GM23338 (cell line): Measurements from ENCODE around the gene CCDC178. TPM values are rescaled to one million over a fixed set of nuclear protein-coding genes. Genes with fewer than 3 reads are reported as not detected.

ENCODE experiments used
- ATAC-seq: fragments of 200-7000 bp; cut with Tn5 transposase; 3 replicates; pipeline ENCODE4 v1.9.1; 2020
- DNase-seq: peaks from one replicate; pipeline ENCODE4 v3.0.0-alpha.2; 2015; ENCODE audit warnings: low spot score
- H2AFZ ChIP-seq: fragments of 200-600 bp; sonication (generic); 2 replicates; pipeline ENCODE4 v1.8.0; 2016; ENCODE audit warnings: antibody characterized with exemption, mild to moderate bottlenecking, moderate library complexity
- H3F3A ChIP-seq: fragments of 200-600 bp; sonication (generic); replicated peaks from 2 replicates; pipeline ENCODE4 v1.8.0; 2017; ENCODE audit warnings: antibody characterized with exemption, mixed run types, low read depth
- H3K27ac ChIP-seq: fragments of 200-600 bp; sonication (generic); 2 replicates; pipeline ENCODE4 v1.6.1; 2016; ENCODE audit warnings: low read depth
- H3K27me3 ChIP-seq: fragments of 200-600 bp; sonication (generic); 2 replicates; pipeline ENCODE4 v1.8.0; 2016; ENCODE audit warnings: mild to moderate bottlenecking, mixed run types, moderate library complexity; ENCODE audit not compliant: insufficient read depth
- H3K36me3 ChIP-seq: fragments of 200-600 bp; sonication (generic); 2 replicates; pipeline ENCODE4 v1.8.0; 2016; ENCODE audit warnings: mild to moderate bottlenecking; ENCODE audit not compliant: insufficient read depth
- H3K4me1 ChIP-seq: fragments of 200-600 bp; sonication (generic); 2 replicates; pipeline ENCODE4 v1.8.0; 2016; ENCODE audit warnings: mild to moderate bottlenecking, moderate library complexity; ENCODE audit not compliant: insufficient read depth
- H3K4me2 ChIP-seq: fragments of 200-600 bp; sonication (generic); 2 replicates; pipeline ENCODE4 v1.7.1; 2017; ENCODE audit warnings: mixed run types
- H3K4me3 ChIP-seq: fragments of 200-600 bp; sonication (generic); 2 replicates; pipeline ENCODE4 v1.6.1; 2016; ENCODE audit warnings: mixed run types
- H3K79me2 ChIP-seq: fragments of 200-600 bp; sonication (generic); replicated peaks from 2 replicates; pipeline ENCODE4 v1.8.0; 2017; ENCODE audit warnings: mild to moderate bottlenecking; ENCODE audit not compliant: insufficient read depth
- H3K9me2 ChIP-seq: fragments of 200-600 bp; sonication (generic); 2 replicates; pipeline ENCODE4 v1.8.0; 2017; ENCODE audit not compliant: insufficient read depth
- H4K20me1 ChIP-seq: fragments of 200-600 bp; sonication (generic); replicated peaks from 2 replicates; pipeline ENCODE4 v1.8.0; 2017; ENCODE audit warnings: mild to moderate bottlenecking; ENCODE audit not compliant: insufficient read depth
- H3K27ac Mint-ChIP-seq: 2 replicates; pipeline ENCODE4 v1.8.0; 2020; ENCODE audit warnings: inconsistent platforms, mild to moderate bottlenecking, moderate library complexity, mixed read lengths
- H3K27me3 Mint-ChIP-seq: 3 replicates; pipeline ENCODE4 v1.8.0; 2022; ENCODE audit warnings: low read depth, mild to moderate bottlenecking, moderate library complexity, mixed read lengths, inconsistent platforms; ENCODE audit not compliant: insufficient read depth, poor library complexity
- H3K36me3 Mint-ChIP-seq: 3 replicates; pipeline ENCODE4 v1.8.0; 2021; ENCODE audit warnings: low read depth, mild to moderate bottlenecking, inconsistent platforms, moderate library complexity, mixed read lengths
- H3K4me1 Mint-ChIP-seq: 3 replicates; pipeline ENCODE4 v1.8.0; 2020; ENCODE audit warnings: mild to moderate bottlenecking, inconsistent platforms, mixed read lengths
- H3K4me3 Mint-ChIP-seq: 3 replicates; pipeline ENCODE4 v1.8.0; 2021; ENCODE audit warnings: moderate library complexity, mild to moderate bottlenecking, inconsistent platforms, mixed read lengths
- H3K9me3 Mint-ChIP-seq: 3 replicates; pipeline ENCODE4 v1.8.0; 2020; ENCODE audit warnings: moderate library complexity, mild to moderate bottlenecking, inconsistent platforms, mixed read lengths
- JUNB ChIP-seq: IDR thresholded peaks from one replicate; pipeline ENCODE4 v1.6.1; 2016; ENCODE audit warnings: antibody characterized with exemption; ENCODE audit not compliant: unreplicated experiment
- NANOG ChIP-seq: IDR thresholded peaks from 2 replicates; pipeline ENCODE4 v1.6.1; 2016; ENCODE audit warnings: antibody characterized with exemption, borderline replicate concordance
- POLR2AphosphoS5 ChIP-seq: IDR thresholded peaks from 2 replicates; pipeline ENCODE4 v1.6.1; 2016; ENCODE audit warnings: antibody characterized with exemption, low read depth
- ZNF114 ChIP-seq: fragments of 250-450 bp; sonication (Bioruptor Pico); IDR thresholded peaks from 2 replicates; pipeline ENCODE4 v1.5.0; 2020; ENCODE audit warnings: mild to moderate bottlenecking, moderate library complexity
- polyA plus RNA-seq: library from polyadenylated mRNA; unstranded; fragments of >200 nt; fragmentation: Nextera tagmentation; extraction: Ambion mirVana; gene quantifications from 2 replicates; pipeline ENCODE4 v1.2.1, GENCODE V29; 2016
- total RNA-seq: library from RNA; depleted of rRNA; stranded (reverse); fragments of >200 nt; shearing (Covaris generic); gene quantifications from 2 replicates; pipeline ENCODE4 v1.2.3, GENCODE V29; 2014
- TF ChIP-seq, protein P1 (sequence below): IDR thresholded peaks from 2 replicates; pipeline ENCODE4 v1.6.1; 2016; ENCODE audit warnings: antibody characterized with exemption
- TF ChIP-seq, protein P2 (sequence below), 2 experiments: fragments of 200-600 bp in 1 of 2; sonication (generic) in 1 of 2; conservative IDR thresholded peaks; 2 replicates each; pipeline versions ENCODE4 v1.5.1 to v1.6.1; 2016 to 2017; ENCODE audit warnings: antibody characterized with exemption in 2 of 2, low read depth in 2 of 2, mild to moderate bottlenecking in 2 of 2, moderate library complexity in 1 of 2
- TF ChIP-seq, protein P3 (sequence below): fragments of 250-450 bp; sonication (Bioruptor Pico); IDR thresholded peaks from 2 replicates; pipeline ENCODE4 v1.5.0; 2020; ENCODE audit warnings: mild to moderate bottlenecking, moderate library complexity

CCDC178 gene
- total and polyA plus RNA-seq, 2 experiments from 2014 or later, result 0.17 to 0.24 TPM

DNA sequence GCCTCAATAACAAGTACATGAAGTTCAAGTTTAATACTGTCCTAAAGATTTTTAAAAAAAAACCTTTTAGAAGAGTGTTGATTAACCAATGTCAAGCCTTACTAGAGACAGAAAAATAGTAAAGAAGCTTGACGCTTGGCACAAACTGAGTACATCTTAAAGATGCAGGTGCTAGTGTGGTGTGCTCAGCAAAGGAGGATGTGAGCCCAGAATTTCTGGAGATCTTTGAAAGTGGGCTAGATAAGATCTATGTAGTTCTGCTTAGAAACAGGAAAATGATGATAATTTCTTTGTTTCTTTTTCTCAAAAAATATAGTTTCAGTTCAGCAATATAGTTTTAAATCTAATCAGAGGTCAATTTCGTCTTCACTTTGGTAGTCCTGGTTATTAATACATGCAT is 549.4 kb downstream of the CCDC178 start (continued):
- TF ChIP-seq, protein P1, sequence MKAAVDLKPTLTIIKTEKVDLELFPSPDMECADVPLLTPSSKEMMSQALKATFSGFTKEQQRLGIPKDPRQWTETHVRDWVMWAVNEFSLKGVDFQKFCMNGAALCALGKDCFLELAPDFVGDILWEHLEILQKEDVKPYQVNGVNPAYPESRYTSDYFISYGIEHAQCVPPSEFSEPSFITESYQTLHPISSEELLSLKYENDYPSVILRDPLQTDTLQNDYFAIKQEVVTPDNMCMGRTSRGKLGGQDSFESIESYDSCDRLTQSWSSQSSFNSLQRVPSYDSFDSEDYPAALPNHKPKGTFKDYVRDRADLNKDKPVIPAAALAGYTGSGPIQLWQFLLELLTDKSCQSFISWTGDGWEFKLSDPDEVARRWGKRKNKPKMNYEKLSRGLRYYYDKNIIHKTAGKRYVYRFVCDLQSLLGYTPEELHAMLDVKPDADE, result no peak
- TF ChIP-seq ZNF114 (CRISPR knock-in tag), result no peak

DNA sequence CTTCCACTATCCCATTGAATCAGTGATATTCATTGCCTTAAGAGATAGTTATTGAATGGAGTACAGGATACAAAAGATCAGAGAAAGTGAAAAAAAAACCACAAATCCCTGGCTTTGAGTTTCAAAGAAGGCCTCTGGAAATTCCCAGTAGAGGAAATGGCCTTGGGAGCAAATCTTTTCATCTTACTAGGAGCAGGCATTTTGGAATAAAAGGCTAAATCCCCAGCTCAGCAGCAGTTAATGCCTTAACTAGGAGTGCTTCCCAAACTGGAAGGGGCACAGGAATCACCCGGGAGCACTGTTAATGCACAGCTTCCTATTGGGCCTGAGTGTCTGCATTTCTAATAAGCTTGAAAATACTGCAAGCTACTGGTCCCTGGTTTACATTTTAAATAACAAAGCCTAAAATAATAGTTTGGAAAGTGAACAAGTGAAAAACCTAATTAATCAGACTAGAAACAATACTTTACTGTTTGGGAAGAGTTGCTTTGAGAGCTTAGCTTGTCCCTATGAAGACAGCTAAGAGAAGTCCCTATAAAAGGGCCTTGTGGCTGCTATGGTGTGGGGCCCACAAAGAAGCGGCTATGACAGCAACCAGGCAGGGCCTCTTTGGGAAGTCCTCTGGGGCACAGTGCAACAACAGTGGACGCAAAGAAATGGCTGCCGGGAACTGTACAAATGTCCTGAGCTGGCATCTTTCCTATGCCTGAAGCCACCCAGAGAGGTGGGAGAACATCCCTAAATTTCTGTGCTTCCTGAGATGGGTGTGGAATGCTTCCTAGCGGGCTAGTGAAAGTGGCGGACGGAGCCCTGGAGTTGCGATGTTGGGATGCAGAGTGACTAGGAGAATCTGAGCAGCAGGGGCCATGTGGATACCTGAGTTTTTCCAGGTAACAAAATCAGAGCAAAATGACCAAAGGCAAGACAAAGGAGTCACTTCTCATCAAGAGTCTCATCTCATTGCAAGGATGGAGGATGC is 550.6 kb downstream of the CCDC178 start:
- Histone ChIP-seq H3K79me2 (no peaks in the 10 kb centered on the region), H2AFZ (peak overlapping the region; percentile 75), H3F3A (peaks cover 4% of the 10 kb centered on the region; the same call in 1 of the 2 replicates), H3K27ac (peak overlapping the region; percentile 82), H4K20me1 (no peaks in the 10 kb centered on the region), H3K4me1 (peaks cover 39% of the 10 kb centered on the region), H3K9me2 (0 out of 2 replicates have a peak, but pooled peaks cover 4% of the 10 kb centered on the region), H3K4me2 (peak overlapping the region; percentile 54), H3K27me3 (no peaks in the 10 kb centered on the region), H3K36me3 (no peaks in the 10 kb centered on the region), H3K4me3 (no peak overlapping the region)
- peaks cover 2% of the 10 kb centered on the region for H3K27me3 Mint-ChIP-seq
- H3K4me3 Mint-ChIP-seq, result no peak overlapping the region
- H3K36me3 Mint-ChIP-seq, result no peaks in the 10 kb centered on the region
- DNase-seq, result peak; percentile 51
- H3K9me3 Mint-ChIP-seq, result no peaks in the 10 kb centered on the region; the same call in 1 of the 3 replicates
- TF ChIP-seq NANOG, result 0 out of 2 replicates have a peak, but pooled peaks have one; percentile 46
- TF ChIP-seq POLR2AphosphoS5, result no peak
- H3K4me1 Mint-ChIP-seq, result peaks cover 46% of the 10 kb centered on the region
- peak; percentile 79 for ATAC-seq
- peak overlapping the region; percentile 56 for H3K27ac Mint-ChIP-seq

DNA sequence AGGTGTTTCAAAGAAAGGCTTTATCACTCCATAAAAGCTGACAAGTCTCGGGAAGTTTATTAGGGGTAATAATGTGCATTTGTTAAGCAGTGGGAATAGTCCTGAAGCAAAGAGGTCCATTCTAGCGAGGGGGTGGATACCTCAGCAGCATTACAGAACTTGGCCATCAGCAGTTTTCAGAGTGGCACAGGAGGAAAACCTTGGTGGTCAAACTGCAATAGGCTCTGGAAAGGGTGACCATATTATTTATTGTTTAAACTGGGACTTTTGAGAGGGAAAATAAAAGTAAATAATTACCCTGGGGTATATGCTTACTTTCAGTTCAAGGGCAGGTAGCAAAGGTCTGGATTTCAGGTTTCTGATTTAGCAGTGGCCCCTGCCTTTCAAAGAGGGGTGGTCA is 552.2 kb downstream of the CCDC178 start:
- H3F3A ChIP-seq, result peaks cover 4% of the 10 kb centered on the region; the same call in 1 of the 2 replicates
- H3K27me3 ChIP-seq, result no peaks in the 10 kb centered on the region
- H3K4me3 Mint-ChIP-seq, result no peak overlapping the region
- H3K27ac Mint-ChIP-seq, result no peak overlapping the region
- no peaks in the 10 kb centered on the region for H3K9me3 Mint-ChIP-seq
- H2AFZ ChIP-seq, result no peak overlapping the region
- no peaks in the 10 kb centered on the region for H3K79me2 ChIP-seq
- H3K36me3 Mint-ChIP-seq, result no peaks in the 10 kb centered on the region
- no peaks in the 10 kb centered on the region for H4K20me1 ChIP-seq
- no peak overlapping the region for H3K4me3 ChIP-seq
- H3K4me2 ChIP-seq, result peak overlapping the region; percentile 52; the same call in 1 of the 2 replicates
- H3K36me3 ChIP-seq, result no peaks in the 10 kb centered on the region
- H3K9me2 ChIP-seq, result no peaks in the 10 kb centered on the region
- peaks cover 2% of the 10 kb centered on the region for H3K27me3 Mint-ChIP-seq
- DNase-seq (no peak), ATAC-seq (no peak)
- peaks cover 46% of the 10 kb centered on the region for H3K4me1 Mint-ChIP-seq
- H3K27ac ChIP-seq, result no peak overlapping the region
- peaks cover 39% of the 10 kb centered on the region for H3K4me1 ChIP-seq
- TF ChIP-seq POLR2AphosphoS5 (no peak), NANOG (no peak), JUNB (no peak)
- TF ChIP-seq, protein P1, result no peak
- TF ChIP-seq, protein P2, sequence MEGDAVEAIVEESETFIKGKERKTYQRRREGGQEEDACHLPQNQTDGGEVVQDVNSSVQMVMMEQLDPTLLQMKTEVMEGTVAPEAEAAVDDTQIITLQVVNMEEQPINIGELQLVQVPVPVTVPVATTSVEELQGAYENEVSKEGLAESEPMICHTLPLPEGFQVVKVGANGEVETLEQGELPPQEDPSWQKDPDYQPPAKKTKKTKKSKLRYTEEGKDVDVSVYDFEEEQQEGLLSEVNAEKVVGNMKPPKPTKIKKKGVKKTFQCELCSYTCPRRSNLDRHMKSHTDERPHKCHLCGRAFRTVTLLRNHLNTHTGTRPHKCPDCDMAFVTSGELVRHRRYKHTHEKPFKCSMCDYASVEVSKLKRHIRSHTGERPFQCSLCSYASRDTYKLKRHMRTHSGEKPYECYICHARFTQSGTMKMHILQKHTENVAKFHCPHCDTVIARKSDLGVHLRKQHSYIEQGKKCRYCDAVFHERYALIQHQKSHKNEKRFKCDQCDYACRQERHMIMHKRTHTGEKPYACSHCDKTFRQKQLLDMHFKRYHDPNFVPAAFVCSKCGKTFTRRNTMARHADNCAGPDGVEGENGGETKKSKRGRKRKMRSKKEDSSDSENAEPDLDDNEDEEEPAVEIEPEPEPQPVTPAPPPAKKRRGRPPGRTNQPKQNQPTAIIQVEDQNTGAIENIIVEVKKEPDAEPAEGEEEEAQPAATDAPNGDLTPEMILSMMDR (conservative IDR thresholded peaks at IDR 0.05; ENCODE audit: low read depth in 2 of 2), result no peak
- TF ChIP-seq, protein P3, sequence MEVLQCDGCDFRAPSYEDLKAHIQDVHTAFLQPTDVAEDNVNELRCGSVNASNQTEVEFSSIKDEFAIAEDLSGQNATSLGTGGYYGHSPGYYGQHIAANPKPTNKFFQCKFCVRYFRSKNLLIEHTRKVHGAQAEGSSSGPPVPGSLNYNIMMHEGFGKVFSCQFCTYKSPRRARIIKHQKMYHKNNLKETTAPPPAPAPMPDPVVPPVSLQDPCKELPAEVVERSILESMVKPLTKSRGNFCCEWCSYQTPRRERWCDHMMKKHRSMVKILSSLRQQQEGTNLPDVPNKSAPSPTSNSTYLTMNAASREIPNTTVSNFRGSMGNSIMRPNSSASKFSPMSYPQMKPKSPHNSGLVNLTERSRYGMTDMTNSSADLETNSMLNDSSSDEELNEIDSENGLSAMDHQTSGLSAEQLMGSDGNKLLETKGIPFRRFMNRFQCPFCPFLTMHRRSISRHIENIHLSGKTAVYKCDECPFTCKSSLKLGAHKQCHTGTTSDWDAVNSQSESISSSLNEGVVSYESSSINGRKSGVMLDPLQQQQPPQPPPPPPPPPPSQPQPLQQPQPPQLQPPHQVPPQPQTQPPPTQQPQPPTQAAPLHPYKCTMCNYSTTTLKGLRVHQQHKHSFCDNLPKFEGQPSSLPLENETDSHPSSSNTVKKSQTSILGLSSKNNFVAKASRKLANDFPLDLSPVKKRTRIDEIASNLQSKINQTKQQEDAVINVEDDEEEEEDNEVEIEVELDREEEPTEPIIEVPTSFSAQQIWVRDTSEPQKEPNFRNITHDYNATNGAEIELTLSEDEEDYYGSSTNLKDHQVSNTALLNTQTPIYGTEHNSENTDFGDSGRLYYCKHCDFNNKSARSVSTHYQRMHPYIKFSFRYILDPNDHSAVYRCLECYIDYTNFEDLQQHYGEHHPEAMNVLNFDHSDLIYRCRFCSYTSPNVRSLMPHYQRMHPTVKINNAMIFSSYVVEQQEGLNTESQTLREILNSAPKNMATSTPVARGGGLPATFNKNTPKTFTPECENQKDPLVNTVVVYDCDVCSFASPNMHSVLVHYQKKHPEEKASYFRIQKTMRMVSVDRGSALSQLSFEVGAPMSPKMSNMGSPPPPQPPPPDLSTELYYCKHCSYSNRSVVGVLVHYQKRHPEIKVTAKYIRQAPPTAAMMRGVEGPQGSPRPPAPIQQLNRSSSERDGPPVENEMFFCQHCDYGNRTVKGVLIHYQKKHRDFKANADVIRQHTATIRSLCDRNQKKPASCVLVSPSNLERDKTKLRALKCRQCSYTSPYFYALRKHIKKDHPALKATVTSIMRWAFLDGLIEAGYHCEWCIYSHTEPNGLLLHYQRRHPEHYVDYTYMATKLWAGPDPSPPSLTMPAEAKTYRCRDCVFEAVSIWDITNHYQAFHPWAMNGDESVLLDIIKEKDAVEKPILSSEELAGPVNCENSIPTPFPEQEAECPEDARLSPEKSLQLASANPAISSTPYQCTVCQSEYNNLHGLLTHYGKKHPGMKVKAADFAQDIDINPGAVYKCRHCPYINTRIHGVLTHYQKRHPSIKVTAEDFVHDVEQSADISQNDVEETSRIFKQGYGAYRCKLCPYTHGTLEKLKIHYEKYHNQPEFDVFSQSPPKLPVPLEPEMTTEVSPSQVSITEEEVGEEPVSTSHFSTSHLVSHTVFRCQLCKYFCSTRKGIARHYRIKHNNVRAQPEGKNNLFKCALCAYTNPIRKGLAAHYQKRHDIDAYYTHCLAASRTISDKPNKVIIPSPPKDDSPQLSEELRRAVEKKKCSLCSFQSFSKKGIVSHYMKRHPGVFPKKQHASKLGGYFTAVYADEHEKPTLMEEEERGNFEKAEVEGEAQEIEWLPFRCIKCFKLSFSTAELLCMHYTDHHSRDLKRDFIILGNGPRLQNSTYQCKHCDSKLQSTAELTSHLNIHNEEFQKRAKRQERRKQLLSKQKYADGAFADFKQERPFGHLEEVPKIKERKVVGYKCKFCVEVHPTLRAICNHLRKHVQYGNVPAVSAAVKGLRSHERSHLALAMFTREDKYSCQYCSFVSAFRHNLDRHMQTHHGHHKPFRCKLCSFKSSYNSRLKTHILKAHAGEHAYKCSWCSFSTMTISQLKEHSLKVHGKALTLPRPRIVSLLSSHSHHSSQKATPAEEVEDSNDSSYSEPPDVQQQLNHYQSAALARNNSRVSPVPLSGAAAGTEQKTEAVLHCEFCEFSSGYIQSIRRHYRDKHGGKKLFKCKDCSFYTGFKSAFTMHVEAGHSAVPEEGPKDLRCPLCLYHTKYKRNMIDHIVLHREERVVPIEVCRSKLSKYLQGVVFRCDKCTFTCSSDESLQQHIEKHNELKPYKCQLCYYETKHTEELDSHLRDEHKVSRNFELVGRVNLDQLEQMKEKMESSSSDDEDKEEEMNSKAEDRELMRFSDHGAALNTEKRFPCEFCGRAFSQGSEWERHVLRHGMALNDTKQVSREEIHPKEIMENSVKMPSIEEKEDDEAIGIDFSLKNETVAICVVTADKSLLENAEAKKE (CRISPR knock-in tag), result no peak
